Neural cell (in vitro differentiated cells): ENCODE results near the gene SAV1. TPM values are rescaled to one million over a fixed set of nuclear protein-coding genes. Genes with fewer than 3 reads are reported as not detected.

Source experiments
- H2AFZ ChIP-seq: fragments of 200-600, 300-800 bp; sonication (generic), shearing (Covaris generic); 2 replicates; pipeline ENCODE4 v1.6.0; 2014; ENCODE audit warnings: low read depth, mild to moderate bottlenecking, antibody characterized with exemption, low read length, moderate library complexity
- H3F3A ChIP-seq: fragments of 200-600 bp; shearing (Covaris generic); 2 replicates; pipeline ENCODE4 v1.6.1; 2016; ENCODE audit warnings: mild to moderate bottlenecking, moderate library complexity, mixed read lengths, antibody characterized with exemption, low read length; ENCODE audit not compliant: insufficient read depth, poor library complexity, severe bottlenecking
- H3K27ac ChIP-seq: fragments of 200-600, 300-800 bp; sonication (generic), shearing (Covaris generic); 2 replicates; pipeline ENCODE4 v1.5.1; 2014; ENCODE audit warnings: mild to moderate bottlenecking, low read length, moderate library complexity
- H3K27me3 ChIP-seq: fragments of 300-800, 200-600 bp; sonication (generic), shearing (Covaris generic); 2 replicates; pipeline ENCODE4 v1.6.0; 2014; ENCODE audit warnings: mild to moderate bottlenecking, low read depth, low read length, moderate library complexity; ENCODE audit not compliant: insufficient read depth
- H3K36me3 ChIP-seq: fragments of 300-800, 200-600 bp; sonication (generic), shearing (Covaris generic); 2 replicates; pipeline ENCODE4 v1.5.1; 2014; ENCODE audit warnings: mild to moderate bottlenecking, antibody characterized with exemption, low read length, moderate library complexity; ENCODE audit not compliant: insufficient read depth
- H3K4me2 ChIP-seq: fragments of 300-800, 200-600 bp; sonication (generic), shearing (Covaris generic); 2 replicates; pipeline ENCODE4 v1.6.0; 2014; ENCODE audit warnings: mild to moderate bottlenecking, low read length
- H3K4me3 ChIP-seq: fragments of 300-800, 200-600 bp; sonication (generic), shearing (Covaris generic); 2 replicates; pipeline ENCODE4 v1.5.1; 2014; ENCODE audit warnings: mild to moderate bottlenecking, low read length, moderate library complexity
- H3K79me2 ChIP-seq: fragments of 200-600 bp; shearing (Covaris generic); replicated peaks from 2 replicates; pipeline ENCODE4 v1.6.0; 2014; ENCODE audit warnings: mild to moderate bottlenecking, low read length, moderate library complexity; ENCODE audit not compliant: insufficient read depth
- H3K9ac ChIP-seq: fragments of 300-800, 200-600 bp; sonication (generic), shearing (Covaris generic); 2 replicates; pipeline ENCODE4 v1.6.1; 2016; ENCODE audit warnings: mild to moderate bottlenecking, low read length, mixed read lengths
- H3K9me2 ChIP-seq: fragments of 200-600 bp; shearing (Covaris generic); 2 replicates; pipeline ENCODE4 v1.6.1; 2016; ENCODE audit warnings: mild to moderate bottlenecking, low read length, mixed read lengths; ENCODE audit not compliant: insufficient read depth
- H3K9me3 ChIP-seq: fragments of 200-600, 300-800 bp; sonication (generic), shearing (Covaris generic); 2 replicates; pipeline ENCODE4 v1.6.1; 2016; ENCODE audit warnings: mild to moderate bottlenecking, mixed run types, low read length, moderate library complexity, mixed read lengths
- H4K20me1 ChIP-seq: fragments of 200-600 bp; shearing (Covaris generic); 2 replicates; pipeline ENCODE4 v1.6.1; 2016; ENCODE audit warnings: mild to moderate bottlenecking, mixed run types; ENCODE audit not compliant: insufficient read depth
- EP300 ChIP-seq: fragments of 450-650 bp; conservative IDR thresholded peaks from 2 replicates; pipeline ENCODE4 v1.6.1; 2014; ENCODE audit warnings: antibody characterized with exemption, mild to moderate bottlenecking, moderate library complexity; ENCODE audit not compliant: poor library complexity, severe bottlenecking
- EZH2 ChIP-seq: fragments of 200-600, 300-800 bp; shearing (Covaris generic), sonication (generic); IDR thresholded peaks from 2 replicates; pipeline ENCODE4 v1.6.1; 2014; ENCODE audit warnings: antibody characterized with exemption, low read length, borderline replicate concordance, mild to moderate bottlenecking; ENCODE audit not compliant: insufficient read depth, poor library complexity, severe bottlenecking
- MXI1 ChIP-seq: fragments of 450-650 bp; conservative IDR thresholded peaks from 2 replicates; pipeline ENCODE4 v1.6.1; 2014; ENCODE audit warnings: antibody characterized with exemption, mild to moderate bottlenecking; ENCODE audit not compliant: poor library complexity, severe bottlenecking
- POLR2AphosphoS5 ChIP-seq: IDR thresholded peaks from 2 replicates; pipeline ENCODE4 v1.6.1; 2012
- RAD21 ChIP-seq: fragments of 450-650 bp; conservative IDR thresholded peaks from 2 replicates; pipeline ENCODE4 v1.6.1; 2014; ENCODE audit warnings: antibody characterized with exemption, mild to moderate bottlenecking, moderate library complexity
- SMC3 ChIP-seq: fragments of 450-650 bp; conservative IDR thresholded peaks from 2 replicates; pipeline ENCODE4 v1.6.1; 2014; ENCODE audit warnings: antibody characterized with exemption, mild to moderate bottlenecking, moderate library complexity; ENCODE audit not compliant: poor library complexity
- TAF1 ChIP-seq: IDR thresholded peaks from 2 replicates; pipeline ENCODE4 v1.6.1; 2012; ENCODE audit warnings: low read depth
- polyA plus RNA-seq: library from polyadenylated mRNA; depleted of rRNA; stranded (reverse); fragments of >200 nt; gene quantifications from 2 replicates; pipeline ENCODE4 v1.2.3, GENCODE V29; 2014
- TF ChIP-seq, protein P1 (sequence below): fragments of 450-650 bp; IDR thresholded peaks from 2 replicates; pipeline ENCODE4 v1.5.1; 2014; ENCODE audit warnings: antibody characterized with exemption, mild to moderate bottlenecking, moderate library complexity; ENCODE audit not compliant: poor library complexity, severe bottlenecking
- TF ChIP-seq, protein P2 (sequence below): IDR thresholded peaks from 2 replicates; pipeline ENCODE4 v1.6.1; 2012; ENCODE audit warnings: borderline replicate concordance

Gene SAV1
- polyA plus RNA-seq, 1 donor from 2014 or later: 4.9 TPM

DNA sequence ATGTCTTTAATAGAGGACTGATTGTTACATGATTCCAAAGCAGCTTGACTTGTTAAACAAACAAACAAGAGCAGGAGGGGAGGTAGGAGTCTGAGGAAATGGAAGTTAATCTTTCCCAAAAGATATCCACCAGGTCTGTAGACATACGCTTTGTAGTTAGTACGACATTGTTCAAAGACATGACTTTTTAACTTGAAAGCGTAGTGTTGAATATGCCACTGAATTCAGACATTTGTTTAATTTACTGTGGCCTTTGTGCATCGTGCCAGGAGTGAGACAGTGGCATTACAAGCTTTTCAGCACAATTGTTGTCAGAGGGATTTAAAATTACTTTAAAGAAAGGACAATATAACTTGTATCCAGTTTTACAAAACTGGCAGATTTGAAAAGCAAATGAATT is 53.0 kb downstream of the SAV1 start:
- H3F3A ChIP-seq: no peaks in the 10 kb centered on the region
- no peaks in the 10 kb centered on the region for H4K20me1 ChIP-seq
- H3K36me3 ChIP-seq: peaks cover 14% of the 10 kb centered on the region
- no peaks in the 10 kb centered on the region for H3K9me3 ChIP-seq
- no peak overlapping the region for H2AFZ ChIP-seq
- no peaks in the 10 kb centered on the region for H3K27me3 ChIP-seq
- TF ChIP-seq, protein P1, sequence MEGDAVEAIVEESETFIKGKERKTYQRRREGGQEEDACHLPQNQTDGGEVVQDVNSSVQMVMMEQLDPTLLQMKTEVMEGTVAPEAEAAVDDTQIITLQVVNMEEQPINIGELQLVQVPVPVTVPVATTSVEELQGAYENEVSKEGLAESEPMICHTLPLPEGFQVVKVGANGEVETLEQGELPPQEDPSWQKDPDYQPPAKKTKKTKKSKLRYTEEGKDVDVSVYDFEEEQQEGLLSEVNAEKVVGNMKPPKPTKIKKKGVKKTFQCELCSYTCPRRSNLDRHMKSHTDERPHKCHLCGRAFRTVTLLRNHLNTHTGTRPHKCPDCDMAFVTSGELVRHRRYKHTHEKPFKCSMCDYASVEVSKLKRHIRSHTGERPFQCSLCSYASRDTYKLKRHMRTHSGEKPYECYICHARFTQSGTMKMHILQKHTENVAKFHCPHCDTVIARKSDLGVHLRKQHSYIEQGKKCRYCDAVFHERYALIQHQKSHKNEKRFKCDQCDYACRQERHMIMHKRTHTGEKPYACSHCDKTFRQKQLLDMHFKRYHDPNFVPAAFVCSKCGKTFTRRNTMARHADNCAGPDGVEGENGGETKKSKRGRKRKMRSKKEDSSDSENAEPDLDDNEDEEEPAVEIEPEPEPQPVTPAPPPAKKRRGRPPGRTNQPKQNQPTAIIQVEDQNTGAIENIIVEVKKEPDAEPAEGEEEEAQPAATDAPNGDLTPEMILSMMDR: no peak
- no peak for TF ChIP-seq EZH2
- TF ChIP-seq SMC3: no peak
- no peaks in the 10 kb centered on the region for H3K9me2 ChIP-seq
- no peak overlapping the region for H3K9ac ChIP-seq
- H3K27ac ChIP-seq: no peak overlapping the region
- H3K79me2 ChIP-seq: no peaks in the 10 kb centered on the region
- no peak overlapping the region for H3K4me3 ChIP-seq
- H3K4me2 ChIP-seq: no peak overlapping the region

DNA sequence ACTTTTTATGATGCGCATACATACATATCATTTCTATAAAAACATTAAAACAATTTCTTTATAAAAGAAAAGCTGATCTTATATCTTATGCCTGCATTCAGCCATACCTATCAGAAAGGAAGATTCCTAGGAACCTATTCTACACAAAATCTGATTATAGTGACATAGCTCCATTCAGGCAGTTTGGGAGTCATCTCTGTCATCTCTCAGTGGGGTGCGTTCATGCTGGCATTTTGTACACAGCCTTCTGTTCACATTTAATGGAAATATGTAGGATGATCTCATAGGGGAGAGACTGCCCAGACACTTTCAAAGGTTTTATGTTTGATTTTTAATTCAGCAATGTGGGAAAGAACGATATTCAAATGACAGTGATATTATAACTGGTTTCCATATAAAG is 55.3 kb downstream of the SAV1 start:
- TF ChIP-seq, protein P2, sequence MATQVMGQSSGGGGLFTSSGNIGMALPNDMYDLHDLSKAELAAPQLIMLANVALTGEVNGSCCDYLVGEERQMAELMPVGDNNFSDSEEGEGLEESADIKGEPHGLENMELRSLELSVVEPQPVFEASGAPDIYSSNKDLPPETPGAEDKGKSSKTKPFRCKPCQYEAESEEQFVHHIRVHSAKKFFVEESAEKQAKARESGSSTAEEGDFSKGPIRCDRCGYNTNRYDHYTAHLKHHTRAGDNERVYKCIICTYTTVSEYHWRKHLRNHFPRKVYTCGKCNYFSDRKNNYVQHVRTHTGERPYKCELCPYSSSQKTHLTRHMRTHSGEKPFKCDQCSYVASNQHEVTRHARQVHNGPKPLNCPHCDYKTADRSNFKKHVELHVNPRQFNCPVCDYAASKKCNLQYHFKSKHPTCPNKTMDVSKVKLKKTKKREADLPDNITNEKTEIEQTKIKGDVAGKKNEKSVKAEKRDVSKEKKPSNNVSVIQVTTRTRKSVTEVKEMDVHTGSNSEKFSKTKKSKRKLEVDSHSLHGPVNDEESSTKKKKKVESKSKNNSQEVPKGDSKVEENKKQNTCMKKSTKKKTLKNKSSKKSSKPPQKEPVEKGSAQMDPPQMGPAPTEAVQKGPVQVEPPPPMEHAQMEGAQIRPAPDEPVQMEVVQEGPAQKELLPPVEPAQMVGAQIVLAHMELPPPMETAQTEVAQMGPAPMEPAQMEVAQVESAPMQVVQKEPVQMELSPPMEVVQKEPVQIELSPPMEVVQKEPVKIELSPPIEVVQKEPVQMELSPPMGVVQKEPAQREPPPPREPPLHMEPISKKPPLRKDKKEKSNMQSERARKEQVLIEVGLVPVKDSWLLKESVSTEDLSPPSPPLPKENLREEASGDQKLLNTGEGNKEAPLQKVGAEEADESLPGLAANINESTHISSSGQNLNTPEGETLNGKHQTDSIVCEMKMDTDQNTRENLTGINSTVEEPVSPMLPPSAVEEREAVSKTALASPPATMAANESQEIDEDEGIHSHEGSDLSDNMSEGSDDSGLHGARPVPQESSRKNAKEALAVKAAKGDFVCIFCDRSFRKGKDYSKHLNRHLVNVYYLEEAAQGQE: no peak
- TF ChIP-seq TAF1: no peak
- no peak for TF ChIP-seq RAD21
- no peak for TF ChIP-seq MXI1
- Histone ChIP-seq H3K27ac (no peak overlapping the region), H3K4me3 (no peak overlapping the region)

DNA sequence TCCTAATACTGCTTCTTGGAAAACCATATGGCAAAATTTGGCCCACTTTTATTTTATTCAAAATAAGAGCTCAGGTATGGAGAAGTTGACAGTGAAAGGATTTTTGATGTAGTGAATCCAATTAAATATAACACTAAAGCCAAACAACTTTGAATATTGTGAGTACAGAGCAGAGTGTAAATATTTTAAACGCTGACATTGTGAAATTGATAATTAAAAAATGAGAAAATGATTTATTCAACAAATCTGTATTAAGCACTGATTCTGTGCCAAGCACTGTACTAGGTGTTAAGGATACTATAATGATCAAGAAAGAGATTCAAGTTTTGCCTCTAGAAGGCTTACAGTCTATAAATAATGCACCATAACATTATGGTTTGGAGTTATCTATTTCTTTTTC is 57.6 kb downstream of the SAV1 start:
- no peaks in the 10 kb centered on the region for H3K79me2 ChIP-seq
- peaks cover 1% of the 10 kb centered on the region for H3K36me3 ChIP-seq
- H3K9me3 ChIP-seq: no peaks in the 10 kb centered on the region
- H4K20me1 ChIP-seq: no peaks in the 10 kb centered on the region
- H3K27me3 ChIP-seq: no peaks in the 10 kb centered on the region
- H2AFZ ChIP-seq: no peak overlapping the region
- no peak overlapping the region for H3K4me2 ChIP-seq
- H3K9me2 ChIP-seq: no peaks in the 10 kb centered on the region
- no peak for TF ChIP-seq SMC3
- TF ChIP-seq RAD21: no peak
- no peak for TF ChIP-seq EZH2
- TF ChIP-seq EP300: no peak
- no peak for TF ChIP-seq TAF1
- TF ChIP-seq POLR2AphosphoS5: no peak
- TF ChIP-seq MXI1: no peak
- TF ChIP-seq, protein P2: no peak
- TF ChIP-seq, protein P1: no peak
- H3K9ac ChIP-seq: no peak overlapping the region
- no peak overlapping the region for H3K4me3 ChIP-seq
- H3F3A ChIP-seq: no peaks in the 10 kb centered on the region
- no peak overlapping the region for H3K27ac ChIP-seq

More for the DNA sequence above, 55.3 kb downstream of the SAV1 start:
- no peaks in the 10 kb centered on the region for H3F3A ChIP-seq
- H3K79me2 ChIP-seq: no peaks in the 10 kb centered on the region
- H2AFZ ChIP-seq: no peak overlapping the region
- H3K9me2 ChIP-seq: no peaks in the 10 kb centered on the region
- H3K9ac ChIP-seq: no peak overlapping the region
- no peaks in the 10 kb centered on the region for H4K20me1 ChIP-seq
- H3K36me3 ChIP-seq: peaks cover 14% of the 10 kb centered on the region
- no peak overlapping the region for H3K4me2 ChIP-seq
- no peaks in the 10 kb centered on the region for H3K27me3 ChIP-seq
- H3K9me3 ChIP-seq: no peaks in the 10 kb centered on the region
